Measurements from ENCODE around the gene KYNU.
"Not testable (repeated sequence)": the region's sequence is repeated elsewhere in the genome, so short reads cannot be mapped to it uniquely, and the experiment has no call there.

The KYNU gene

GRCh38 chr2:143087033-143087432 is 209.6 kb downstream of the KYNU start:
- Histone ChIP-seq H3K27me3 (replicated peaks; ENCODE audit: control insufficient read depth, insufficient read depth, low read length, poor library complexity, severe bottlenecking) (no peaks in the 10 kb centered on the region), H3K36me3 (ENCODE audit: control insufficient read depth, insufficient read depth, low read length) (no peaks in the 10 kb centered on the region), H3K4me1 (ENCODE audit: control insufficient read depth, insufficient read depth, low read length, poor library complexity, severe bottlenecking) (no peaks in the 10 kb centered on the region), H3K4me3 (ENCODE audit: insufficient read depth, low read depth, low read length, poor library complexity, severe bottlenecking) (no peak overlapping the region), H3K27ac (ENCODE audit: insufficient read depth, low read length, poor library complexity, severe bottlenecking) (no peak overlapping the region), H3K9me3 (ENCODE audit: control insufficient read depth, low read length) (no peaks in the 10 kb centered on the region)
- DNase-seq = no peak

GRCh38 chr2:143088388-143088787 is 210.9 kb downstream of the KYNU start:
- no peak for DNase-seq
- no peaks in the 10 kb centered on the region for H3K9me3 ChIP-seq (ENCODE audit: control insufficient read depth, low read length)
- H3K27me3 ChIP-seq (replicated peaks; ENCODE audit: control insufficient read depth, insufficient read depth, low read length, poor library complexity, severe bottlenecking) = no peaks in the 10 kb centered on the region
- H3K36me3 ChIP-seq (ENCODE audit: control insufficient read depth, insufficient read depth, low read length) = no peaks in the 10 kb centered on the region
- no peak overlapping the region for H3K4me3 ChIP-seq (ENCODE audit: insufficient read depth, low read depth, low read length, poor library complexity, severe bottlenecking)
- no peak overlapping the region for H3K27ac ChIP-seq (ENCODE audit: insufficient read depth, low read length, poor library complexity, severe bottlenecking)
- no peaks in the 10 kb centered on the region for H3K4me1 ChIP-seq (ENCODE audit: control insufficient read depth, insufficient read depth, low read length, poor library complexity, severe bottlenecking)

GRCh38 chr2:143089520-143089919 is 212.1 kb downstream of the KYNU start:
- not testable (repeated sequence) for DNase-seq; H3K4me3 ChIP-seq (ENCODE audit: insufficient read depth, low read depth, low read length, poor library complexity, severe bottlenecking); H3K27ac ChIP-seq (ENCODE audit: insufficient read depth, low read length, poor library complexity, severe bottlenecking); H3K36me3 ChIP-seq (ENCODE audit: control insufficient read depth, insufficient read depth, low read length); H3K4me1 ChIP-seq (ENCODE audit: control insufficient read depth, insufficient read depth, low read length, poor library complexity, severe bottlenecking); H3K27me3 ChIP-seq (replicated peaks; ENCODE audit: control insufficient read depth, insufficient read depth, low read length, poor library complexity, severe bottlenecking); H3K9me3 ChIP-seq (ENCODE audit: control insufficient read depth, low read length)

All from effector memory CD4-positive, alpha-beta T cell (primary cell).